ENCODE results near the gene URB1.

GRCh38 chr21:32378956-32379355, 13.9 kb downstream of the URB1 start:
- no peak for TF ChIP-seq GATA2 (IDR thresholded peaks at IDR 0.05; ENCODE audit: low read depth, low read length)
- TF ChIP-seq GATA3 (IDR thresholded peaks at IDR 0.05; ENCODE audit: low read depth, low read length): no peak

All from SH-SY5Y (cell line).